ENCODE measurements around the gene FAM89B. TPM values are rescaled to one million over a fixed set of nuclear protein-coding genes. Genes with fewer than 3 reads are reported as not detected.

The FAM89B gene
- total RNA-seq, 1 donor from 2014 or later = 56.1 TPM

- TF ChIP-seq CTCF (conservative IDR thresholded peaks at IDR 0.05) = no peak
- Mint-ChIP-seq H3K4me1 (ENCODE audit: unreplicated experiment) (peaks cover 29% of the 10 kb centered on the region), H3K4me3 (peak overlapping the region; percentile 89), H3K9me3 (no peaks in the 10 kb centered on the region), H3K27me3 (no peaks in the 10 kb centered on the region), H3K36me3 (peaks cover 7% of the 10 kb centered on the region), H3K27ac (peak overlapping the region; percentile 21)
- DNase-seq (ENCODE audit: extremely low spot score, unreplicated experiment) = no peak
These were observed 46.5 kb upstream of the FAM89B start for GRCh38 chr11:65525546-65526480.

GRCh38 chr11:65526744-65527143, 45.6 kb upstream of the FAM89B start:
- no peak for TF ChIP-seq CTCF (conservative IDR thresholded peaks at IDR 0.05)
- Mint-ChIP-seq H3K36me3 (peaks cover 7% of the 10 kb centered on the region), H3K4me1 (ENCODE audit: unreplicated experiment) (peaks cover 27% of the 10 kb centered on the region), H3K27me3 (no peaks in the 10 kb centered on the region), H3K27ac (no peak overlapping the region), H3K9me3 (no peaks in the 10 kb centered on the region), H3K4me3 (peak overlapping the region; percentile 89)
- no peak for DNase-seq (ENCODE audit: extremely low spot score, unreplicated experiment)

- Mint-ChIP-seq H3K36me3 (peaks cover 7% of the 10 kb centered on the region), H3K4me1 (ENCODE audit: unreplicated experiment) (peaks cover 13% of the 10 kb centered on the region), H3K9me3 (no peaks in the 10 kb centered on the region), H3K27ac (peak overlapping the region; percentile 32), H3K4me3 (peak overlapping the region; percentile 27), H3K27me3 (no peaks in the 10 kb centered on the region)
- DNase-seq (ENCODE audit: extremely low spot score, unreplicated experiment) = no peak
- no peak for TF ChIP-seq CTCF (conservative IDR thresholded peaks at IDR 0.05)
These were observed 43.5 kb upstream of the FAM89B start for GRCh38 chr11:65528819-65529350.

GRCh38 chr11:65529475-65530156, 42.7 kb upstream of the FAM89B start:
- Mint-ChIP-seq H3K36me3 (peaks cover 11% of the 10 kb centered on the region), H3K4me1 (ENCODE audit: unreplicated experiment) (peaks cover 8% of the 10 kb centered on the region), H3K4me3 (no peak overlapping the region), H3K27ac (no peak overlapping the region), H3K27me3 (no peaks in the 10 kb centered on the region), H3K9me3 (no peaks in the 10 kb centered on the region)
- DNase-seq (ENCODE audit: extremely low spot score, unreplicated experiment) = no peak
- TF ChIP-seq CTCF (conservative IDR thresholded peaks at IDR 0.05) = no peak

GRCh38 chr11:65530157-65530496, 42.2 kb upstream of the FAM89B start:
- Mint-ChIP-seq H3K4me1 (ENCODE audit: unreplicated experiment) (peaks cover 7% of the 10 kb centered on the region), H3K27ac (no peak overlapping the region), H3K4me3 (peak overlapping the region; percentile 31), H3K36me3 (peaks cover 13% of the 10 kb centered on the region), H3K27me3 (no peaks in the 10 kb centered on the region), H3K9me3 (no peaks in the 10 kb centered on the region)
- DNase-seq (ENCODE audit: extremely low spot score, unreplicated experiment) = no peak
- peak; percentile 63 for TF ChIP-seq CTCF (conservative IDR thresholded peaks at IDR 0.05)

All from type B pancreatic cell (in vitro differentiated cells).